ENCODE measurements around the gene LGALS1.

GRCh38 chr22:37631448-37632173 lies 43.8 kb upstream of the LGALS1 start:
- no peak for TF ChIP-seq CTCF (conservative IDR thresholded peaks at IDR 0.05; ENCODE audit: low read depth, low read length)
- no peak for TF ChIP-seq EZH2phosphoT487 (IDR thresholded peaks at IDR 0.05; ENCODE audit: borderline replicate concordance, low read length)
